OCI-LY3 (cell line): ENCODE data around the gene CDH4.

Experiments used
- H2AFZ ChIP-seq: fragments of 200-600, 300-600 bp; shearing (Covaris generic); 2 replicates; pipeline ENCODE4 v1.6.0; 2014; ENCODE audit warnings: antibody characterized with exemption, low read depth, low read length
- H3K27ac ChIP-seq: fragments of 200-600, 300-600 bp; sonication (generic); 2 replicates; pipeline ENCODE4 v1.5.1; 2014; ENCODE audit warnings: mild to moderate bottlenecking, low read length, moderate library complexity, mixed read lengths
- H3K27me3 ChIP-seq: fragments of 200-600, 300-600 bp; sonication (generic); 2 replicates; pipeline ENCODE4 v1.6.1; 2014; ENCODE audit warnings: low read depth, low read length, mixed read lengths
- H3K36me3 ChIP-seq: fragments of 200-600, 300-600 bp; sonication (generic); replicated peaks from 2 replicates; pipeline ENCODE3; 2014; ENCODE audit warnings: low read depth, low read length, mixed read lengths
- H3K4me1 ChIP-seq: fragments of 300-600, 200-600 bp; sonication (generic); 2 replicates; pipeline ENCODE4 v1.6.1; 2014; ENCODE audit warnings: low read length, mixed read lengths
- H3K4me2 ChIP-seq: fragments of 200-600, 300-600 bp; sonication (generic); 2 replicates; pipeline ENCODE4 v1.6.1; 2014; ENCODE audit warnings: low read length, mixed read lengths
- H3K4me3 ChIP-seq: fragments of 300-600, 200-600 bp; sonication (generic); 2 replicates; pipeline ENCODE4 v1.5.1; 2014; ENCODE audit warnings: antibody characterized with exemption, mild to moderate bottlenecking, low read length, moderate library complexity
- H3K79me2 ChIP-seq: fragments of 300-600, 200-600 bp; shearing (Covaris generic); 2 replicates; pipeline ENCODE4 v1.6.1; 2014; ENCODE audit warnings: mild to moderate bottlenecking, low read length, mixed read lengths
- H3K9ac ChIP-seq: fragments of 300-600, 200-600 bp; shearing (Covaris generic); 2 replicates; pipeline ENCODE4 v1.6.0; 2014; ENCODE audit warnings: mild to moderate bottlenecking, low read length, moderate library complexity
- H3K9me3 ChIP-seq: fragments of 200-600, 300-600 bp; shearing (Covaris generic); 2 replicates; pipeline ENCODE4 v1.6.1; 2014; ENCODE audit warnings: low read length, mixed read lengths; ENCODE audit not compliant: insufficient read depth
- H4K20me1 ChIP-seq: fragments of 200-600, 300-600 bp; sonication (generic); 2 replicates; pipeline ENCODE4 v1.6.1; 2016; ENCODE audit warnings: low read length, mixed read lengths; ENCODE audit not compliant: insufficient read depth
- CTCF ChIP-seq: fragments of 200-600, 300-600 bp; sonication (generic); IDR thresholded peaks from 2 replicates; pipeline ENCODE4 v1.5.1; 2014; ENCODE audit warnings: antibody characterized with exemption, low read length, low read depth
- EZH2phosphoT487 ChIP-seq: fragments of 200-600 bp; shearing (Covaris generic); IDR thresholded peaks from 2 replicates; pipeline ENCODE4 v1.6.1; 2018; ENCODE audit warnings: antibody characterized with exemption, mixed run types, low read depth

CDH4 gene

GRCh38 chr20:61674688-61675087 is 422.6 kb downstream of the CDH4 start:
- no peaks in the 10 kb centered on the region for H3K9me3 ChIP-seq
- H3K9ac ChIP-seq = no peak overlapping the region
- no peak overlapping the region for H3K4me3 ChIP-seq
- no peaks in the 10 kb centered on the region for H3K4me1 ChIP-seq
- no peak overlapping the region for H2AFZ ChIP-seq
- no peaks in the 10 kb centered on the region for H4K20me1 ChIP-seq
- H3K36me3 ChIP-seq = no peaks in the 10 kb centered on the region
- no peaks in the 10 kb centered on the region for H3K27me3 ChIP-seq
- TF ChIP-seq CTCF (no peak), EZH2phosphoT487 (no peak)
- H3K27ac ChIP-seq = no peak overlapping the region
- no peaks in the 10 kb centered on the region for H3K79me2 ChIP-seq
- H3K4me2 ChIP-seq = no peak overlapping the region

- Histone ChIP-seq H3K27ac (no peak overlapping the region), H3K27me3 (no peaks in the 10 kb centered on the region), H3K9me3 (no peaks in the 10 kb centered on the region), H3K79me2 (no peaks in the 10 kb centered on the region), H2AFZ (no peak overlapping the region), H4K20me1 (no peaks in the 10 kb centered on the region), H3K4me2 (no peak overlapping the region), H3K4me3 (no peak overlapping the region), H3K4me1 (no peaks in the 10 kb centered on the region), H3K9ac (no peak overlapping the region), H3K36me3 (no peaks in the 10 kb centered on the region)
- TF ChIP-seq EZH2phosphoT487 (no peak), CTCF (no peak)
Observed at GRCh38 chr20:61677928-61678327, 425.9 kb downstream of the CDH4 start.

GRCh38 chr20:61678437-61678836 is 426.4 kb downstream of the CDH4 start:
- H3K9ac ChIP-seq = no peak overlapping the region
- no peak overlapping the region for H3K27ac ChIP-seq
- H3K4me3 ChIP-seq = no peak overlapping the region
- no peaks in the 10 kb centered on the region for H3K79me2 ChIP-seq
- H3K4me1 ChIP-seq = no peaks in the 10 kb centered on the region
- H3K4me2 ChIP-seq = no peak overlapping the region
- no peaks in the 10 kb centered on the region for H4K20me1 ChIP-seq
- H3K27me3 ChIP-seq = no peaks in the 10 kb centered on the region
- no peaks in the 10 kb centered on the region for H3K36me3 ChIP-seq
- H3K9me3 ChIP-seq = no peaks in the 10 kb centered on the region
- TF ChIP-seq CTCF (no peak), EZH2phosphoT487 (no peak)
- no peak overlapping the region for H2AFZ ChIP-seq

- no peaks in the 10 kb centered on the region for H3K79me2 ChIP-seq
- H3K27me3 ChIP-seq = no peaks in the 10 kb centered on the region
- no peak overlapping the region for H3K9ac ChIP-seq
- TF ChIP-seq EZH2phosphoT487 (no peak), CTCF (no peak)
- no peak overlapping the region for H3K4me2 ChIP-seq
- H3K27ac ChIP-seq = no peak overlapping the region
- no peaks in the 10 kb centered on the region for H3K36me3 ChIP-seq
- no peak overlapping the region for H3K4me3 ChIP-seq
- H3K4me1 ChIP-seq = no peaks in the 10 kb centered on the region
- no peaks in the 10 kb centered on the region for H3K9me3 ChIP-seq
- H4K20me1 ChIP-seq = no peaks in the 10 kb centered on the region
- no peak overlapping the region for H2AFZ ChIP-seq
Observed at GRCh38 chr20:61679473-61679872, 427.4 kb downstream of the CDH4 start.
